WTC11 (cell line): Measurements from ENCODE around the gene HES6. TPM values are rescaled to one million over a fixed set of nuclear protein-coding genes. Genes with fewer than 3 reads are reported as not detected.

ENCODE experiments used
- ATAC-seq: fragments of 200-7000 bp; cut with Tn5 transposase; 2 replicates; pipeline ENCODE4 v1.10.0; 2021; ENCODE audit warnings: mild to moderate bottlenecking, moderate library complexity
- CTCF ChIA-PET: fragments of 300-600 bp; sonication (Branson Sonifier 250); formaldehyde crosslinking; loops from one replicate; lab custom pipeline; 2021; ENCODE audit warnings: antibody characterized with exemption; lab: Charles Lee
- POLR2A ChIA-PET: fragments of 350-600 bp; sonication (Branson Sonifier 250); formaldehyde crosslinking; loops from one replicate; lab custom pipeline; 2021; ENCODE audit warnings: antibody characterized with exemption; lab: Charles Lee
- DNase-seq: peaks from one replicate; pipeline ENCODE4 v3.0.0; 2021; ENCODE audit warnings: low spot score
- H3K27ac Mint-ChIP-seq: 2 replicates; pipeline ENCODE4 v1.8.0; 2021; ENCODE audit warnings: mixed read lengths
- H3K27me3 Mint-ChIP-seq: 2 replicates; pipeline ENCODE4 v1.8.0; 2021; ENCODE audit warnings: low read depth, mild to moderate bottlenecking, moderate library complexity, mixed read lengths
- H3K36me3 Mint-ChIP-seq: 2 replicates; pipeline ENCODE4 v1.8.0; 2021; ENCODE audit warnings: mixed read lengths
- H3K4me1 Mint-ChIP-seq: 2 replicates; pipeline ENCODE4 v1.8.0; 2022; ENCODE audit warnings: mixed read lengths
- H3K4me3 Mint-ChIP-seq: 2 replicates; pipeline ENCODE4 v1.8.0; 2021; ENCODE audit warnings: mild to moderate bottlenecking, moderate library complexity, mixed read lengths
- H3K9me3 Mint-ChIP-seq: 2 replicates; pipeline ENCODE4 v1.8.0; 2021; ENCODE audit warnings: mixed read lengths
- CREM ChIP-seq: sonication (generic); formaldehyde crosslinking; IDR thresholded peaks from 2 replicates; pipeline ENCODE4 v1.8.1; 2022; ENCODE audit warnings: mild to moderate bottlenecking, missing genetic modification reagents, moderate library complexity
- FOXJ3 ChIP-seq: sonication (generic); formaldehyde crosslinking; IDR thresholded peaks from 2 replicates; pipeline ENCODE4 v1.9.0; 2021; ENCODE audit warnings: missing genetic modification reagents, mild to moderate bottlenecking, borderline replicate concordance
- FOXP4 ChIP-seq: sonication (generic); formaldehyde crosslinking; IDR thresholded peaks from 2 replicates; pipeline ENCODE4 v1.8.0; 2022; ENCODE audit warnings: mild to moderate bottlenecking, missing genetic modification reagents
- GABPB1 ChIP-seq: sonication (generic); formaldehyde crosslinking; IDR thresholded peaks from 2 replicates; pipeline ENCODE4 v1.8.1; 2023; ENCODE audit warnings: mild to moderate bottlenecking, missing genetic modification reagents
- JUN ChIP-seq: sonication (generic); formaldehyde crosslinking; IDR thresholded peaks from 2 replicates; pipeline ENCODE4 v1.8.0; 2023; ENCODE audit warnings: mild to moderate bottlenecking, missing genetic modification reagents
- PRRX2 ChIP-seq: fragments of 250-450 bp; sonication (Bioruptor Pico); IDR thresholded peaks from 2 replicates; pipeline ENCODE4 v1.8.0; 2021; ENCODE audit warnings: mild to moderate bottlenecking
- total RNA-seq: library from RNA; stranded (reverse); gene quantifications from 3 replicates; pipeline ENCODE4 v1.2.3, GENCODE V29; 2021

Gene HES6
- total RNA-seq, 1 experiment from 2014 or later = 52.1 TPM

- peak; percentile 25; the same call in 1 of the 2 replicates for TF ChIP-seq FOXP4
Observed at GRCh38 chr2:238203094-238203972, 36.5 kb downstream of the HES6 start, which contains the start of gene ILKAP (continued).

- Mint-ChIP-seq H3K27me3 (peaks cover 15% of the 10 kb centered on the region), H3K27ac (peak overlapping the region; percentile 20; the same call in 1 of the 2 replicates), H3K36me3 (peaks cover 9% of the 10 kb centered on the region), H3K9me3 (peaks cover 10% of the 10 kb centered on the region), H3K4me1 (peaks cover 16% of the 10 kb centered on the region), H3K4me3 (peak overlapping the region; percentile 82)
- CTCF ChIA-PET = interaction anchor here (1.2 to 1.5 kb wide), 2 partner anchors 41 to 61 kb away, joined by 3 to 6 read pairs; no protein-coding TSS in a partner anchor
- no peak for TF ChIP-seq CREM (CRISPR knock-in tag)
- 0 out of 2 replicates have a peak, but pooled peaks have one; percentile 7 for TF ChIP-seq JUN (CRISPR knock-in tag)
- no peak for ATAC-seq
- POLR2A ChIA-PET = interaction anchor here (0.7 kb wide), 1 partner anchor 68 kb away, joined by 3 read pairs; no protein-coding TSS in a partner anchor
- no peak for DNase-seq
Observed at GRCh38 chr2:238202326-238203093, 37.3 kb downstream of the HES6 start.

GRCh38 chr2:238190445-238190844, 49.4 kb downstream of the HES6 start:
- ATAC-seq = no peak
- CTCF ChIA-PET = interaction anchor here (0.6 to 0.7 kb wide), 4 partner anchors 39 to 435 kb away, joined by 3 to 6 read pairs (median 4); no protein-coding TSS in a partner anchor
- no peak overlapping the region for H3K27ac Mint-ChIP-seq
- POLR2A ChIA-PET = no interaction called here
- H3K27me3 Mint-ChIP-seq = no peaks in the 10 kb centered on the region
- H3K9me3 Mint-ChIP-seq = no peaks in the 10 kb centered on the region
- H3K4me1 Mint-ChIP-seq = no peaks in the 10 kb centered on the region
- TF ChIP-seq PRRX2 (CRISPR knock-in tag) (no peak), GABPB1 (no peak), FOXJ3 (CRISPR knock-in tag) (no peak)
- no peak for DNase-seq
- no peak overlapping the region for H3K4me3 Mint-ChIP-seq
- H3K36me3 Mint-ChIP-seq = peaks cover 71% of the 10 kb centered on the region

Other genes starting within 250 kb of the HES6 start
- 68.4 to 70.2 TPM (median 69.6 TPM) in 3 replicates for gene SCLY, start 179.0 kb downstream of the HES6 start, total RNA-seq
- gene ESPNL, start 139.7 kb downstream of the HES6 start, total RNA-seq = 1.1 to 1.4 TPM (median 1.1 TPM) in 3 replicates
- 0.07 TPM in 1 of 3 replicates, not detected in the others for gene KLHL30, start 101.4 kb downstream of the HES6 start, total RNA-seq
- gene ERFE, start 81.1 kb downstream of the HES6 start, total RNA-seq = 4.5 to 6.3 TPM (median 6.0 TPM) in 3 replicates
- 26.4 to 32.7 TPM (median 26.7 TPM) in 3 replicates for gene ILKAP, start 36.3 kb downstream of the HES6 start, total RNA-seq
- gene PER2, start 48.6 kb upstream of the HES6 start, total RNA-seq = 4.1 to 6.6 TPM (median 5.5 TPM) in 3 replicates
- gene TRAF3IP1, start 80.5 kb upstream of the HES6 start, total RNA-seq = 14.7 to 18.7 TPM (median 16.8 TPM) in 3 replicates
- gene ASB1, start 186.9 kb upstream of the HES6 start, total RNA-seq = 36.2 to 43.9 TPM (median 39.1 TPM) in 3 replicates